Right atrium auricular region (tissue), 2 donors: Measurements from ENCODE around the gene COL11A2. TPM values are rescaled to one million over a fixed set of nuclear protein-coding genes. Genes with fewer than 3 reads are reported as not detected.

ENCODE experiments used
- DNase-seq: peaks from one replicate; pipeline ENCODE4 v3.0.0-alpha.2; 2019; ENCODE audit warnings: low spot score
- H3K27ac ChIP-seq, 2 donors: fragments of 200-600 bp; sonication (generic); 1 replicate in 1 of 2; 2 replicates in 1 of 2; pipeline ENCODE4 v1.5.1; 2016 to 2019
- H3K27me3 ChIP-seq, 2 donors: fragments of 200-600 bp; sonication (generic); one replicate each; pipeline versions ENCODE4 v1.5.1 to v1.6.0; 2017 to 2019
- H3K36me3 ChIP-seq: fragments of 200-600 bp; sonication (generic); one replicate; pipeline ENCODE4 v1.5.1; 2016
- H3K4me1 ChIP-seq, 2 donors: fragments of 200-600 bp; sonication (generic); one replicate each; pipeline versions ENCODE4 v1.5.1 to v1.6.0; 2017 to 2019
- H3K4me3 ChIP-seq, 2 donors: fragments of 200-600 bp; sonication (generic); 1 replicate in 1 of 2; 2 replicates in 1 of 2; pipeline ENCODE4 v1.5.1; 2017 to 2019; ENCODE audit warnings: mild to moderate bottlenecking in 1 of 2, moderate library complexity in 1 of 2
- H3K9me3 ChIP-seq, 2 donors: fragments of 200-600 bp; sonication (generic); one replicate each; pipeline ENCODE4 v1.5.1; 2019
- total RNA-seq, 2 donors: library from RNA; depleted of rRNA; stranded (reverse); fragments of >200 nt; gene quantifications; one replicate each; pipeline ENCODE4 v1.1.0, GENCODE V29; 2016
- TF ChIP-seq, protein P1 (sequence below), 2 donors: fragments of 200-600 bp; sonication (generic); IDR thresholded peaks; one replicate each; pipeline ENCODE4 v1.5.1; 2019; ENCODE audit warnings: antibody characterized with exemption in 2 of 2

Gene COL11A2
- total RNA-seq, 2 donors from 2014 or later = 0.63 to 1.5 TPM

DNA sequence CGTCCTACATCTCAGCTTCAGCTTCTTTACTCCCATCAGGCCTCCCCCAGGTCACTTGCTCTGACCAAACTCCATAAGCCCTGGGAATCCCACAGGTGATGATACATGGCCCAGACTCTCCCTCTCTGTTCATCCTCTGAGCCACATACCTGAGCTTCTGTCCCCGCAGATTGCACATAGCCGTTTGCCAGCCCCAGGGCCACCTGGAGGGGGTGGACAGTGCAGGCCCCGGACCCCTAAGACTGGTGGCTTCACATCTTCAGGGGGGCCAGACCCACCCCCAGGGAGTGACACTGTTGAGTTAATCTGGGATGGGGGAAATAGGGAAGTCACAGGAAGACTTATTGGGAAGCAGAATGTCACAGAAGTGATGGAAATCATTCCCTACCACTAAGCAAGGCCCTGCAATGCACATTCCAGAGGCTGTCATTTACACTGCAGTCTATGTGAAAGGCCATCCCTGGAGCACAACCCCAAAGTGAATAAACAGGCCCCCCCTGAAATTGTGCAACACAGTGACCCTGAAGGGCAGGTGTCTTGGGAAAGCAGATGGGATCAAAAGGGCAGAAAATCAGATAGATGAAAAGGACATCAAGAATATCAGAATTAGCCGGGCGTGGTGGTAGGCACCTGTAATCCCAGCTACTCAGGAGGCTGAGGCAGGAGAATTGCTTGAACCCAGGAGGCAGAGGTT is 6.0 kb upstream of the COL11A2 start:
- no peaks in the 10 kb centered on the region for H3K27me3 ChIP-seq
- DNase-seq = no peak
- peaks cover 0 to 51% of the 10 kb centered on the region in 2 donors for H3K4me1 ChIP-seq
- TF ChIP-seq, protein P1, sequence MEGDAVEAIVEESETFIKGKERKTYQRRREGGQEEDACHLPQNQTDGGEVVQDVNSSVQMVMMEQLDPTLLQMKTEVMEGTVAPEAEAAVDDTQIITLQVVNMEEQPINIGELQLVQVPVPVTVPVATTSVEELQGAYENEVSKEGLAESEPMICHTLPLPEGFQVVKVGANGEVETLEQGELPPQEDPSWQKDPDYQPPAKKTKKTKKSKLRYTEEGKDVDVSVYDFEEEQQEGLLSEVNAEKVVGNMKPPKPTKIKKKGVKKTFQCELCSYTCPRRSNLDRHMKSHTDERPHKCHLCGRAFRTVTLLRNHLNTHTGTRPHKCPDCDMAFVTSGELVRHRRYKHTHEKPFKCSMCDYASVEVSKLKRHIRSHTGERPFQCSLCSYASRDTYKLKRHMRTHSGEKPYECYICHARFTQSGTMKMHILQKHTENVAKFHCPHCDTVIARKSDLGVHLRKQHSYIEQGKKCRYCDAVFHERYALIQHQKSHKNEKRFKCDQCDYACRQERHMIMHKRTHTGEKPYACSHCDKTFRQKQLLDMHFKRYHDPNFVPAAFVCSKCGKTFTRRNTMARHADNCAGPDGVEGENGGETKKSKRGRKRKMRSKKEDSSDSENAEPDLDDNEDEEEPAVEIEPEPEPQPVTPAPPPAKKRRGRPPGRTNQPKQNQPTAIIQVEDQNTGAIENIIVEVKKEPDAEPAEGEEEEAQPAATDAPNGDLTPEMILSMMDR (IDR thresholded peaks at IDR 0.05) = no peak
- peaks cover 46% of the 10 kb centered on the region for H3K36me3 ChIP-seq
- H3K9me3 ChIP-seq = no peaks in the 10 kb centered on the region
- H3K4me3 ChIP-seq = no peak overlapping the region
- H3K27ac ChIP-seq = no peak overlapping the region

DNA sequence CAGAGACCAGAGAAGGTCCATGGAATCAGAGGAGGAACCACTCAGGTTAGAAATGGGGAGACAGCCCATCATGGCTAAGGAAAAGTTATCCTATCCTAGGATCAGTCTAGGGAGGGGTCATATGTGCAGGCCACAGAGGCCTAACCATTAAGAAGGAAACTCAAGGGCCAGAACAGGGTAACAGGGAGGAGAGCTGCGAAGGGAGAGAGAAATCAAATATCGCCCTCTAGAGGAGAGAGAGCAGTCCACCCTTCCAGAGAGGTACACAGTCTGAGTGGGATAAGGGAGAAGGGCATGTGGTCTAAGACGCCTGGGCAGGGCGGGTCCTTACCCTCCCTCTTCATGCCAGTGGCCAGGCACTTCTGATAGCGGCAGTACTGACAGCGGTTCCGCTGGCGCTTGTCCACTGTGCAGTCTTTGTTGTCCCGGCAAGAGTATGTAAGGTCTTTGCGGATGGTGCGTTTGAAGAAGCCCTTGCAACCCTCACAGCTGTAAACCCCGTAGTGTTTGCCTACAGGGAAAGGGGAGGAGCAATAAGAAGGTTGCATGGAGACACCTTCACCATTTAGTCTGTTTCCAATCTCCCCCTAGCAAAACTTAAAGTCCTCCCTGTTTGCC is 5.3 kb upstream of the COL11A2 start:
- H3K27ac ChIP-seq = peak overlapping the region in 1 of 2 donors; percentile 15
- H3K27me3 ChIP-seq = no peaks in the 10 kb centered on the region
- TF ChIP-seq, protein P1 (IDR thresholded peaks at IDR 0.05) = peak; percentile 70 to 79
- no peak overlapping the region for H3K4me3 ChIP-seq
- H3K4me1 ChIP-seq = peaks cover 0 to 49% of the 10 kb centered on the region in 2 donors
- peaks cover 39% of the 10 kb centered on the region for H3K36me3 ChIP-seq
- no peak for DNase-seq
- no peaks in the 10 kb centered on the region for H3K9me3 ChIP-seq

DNA sequence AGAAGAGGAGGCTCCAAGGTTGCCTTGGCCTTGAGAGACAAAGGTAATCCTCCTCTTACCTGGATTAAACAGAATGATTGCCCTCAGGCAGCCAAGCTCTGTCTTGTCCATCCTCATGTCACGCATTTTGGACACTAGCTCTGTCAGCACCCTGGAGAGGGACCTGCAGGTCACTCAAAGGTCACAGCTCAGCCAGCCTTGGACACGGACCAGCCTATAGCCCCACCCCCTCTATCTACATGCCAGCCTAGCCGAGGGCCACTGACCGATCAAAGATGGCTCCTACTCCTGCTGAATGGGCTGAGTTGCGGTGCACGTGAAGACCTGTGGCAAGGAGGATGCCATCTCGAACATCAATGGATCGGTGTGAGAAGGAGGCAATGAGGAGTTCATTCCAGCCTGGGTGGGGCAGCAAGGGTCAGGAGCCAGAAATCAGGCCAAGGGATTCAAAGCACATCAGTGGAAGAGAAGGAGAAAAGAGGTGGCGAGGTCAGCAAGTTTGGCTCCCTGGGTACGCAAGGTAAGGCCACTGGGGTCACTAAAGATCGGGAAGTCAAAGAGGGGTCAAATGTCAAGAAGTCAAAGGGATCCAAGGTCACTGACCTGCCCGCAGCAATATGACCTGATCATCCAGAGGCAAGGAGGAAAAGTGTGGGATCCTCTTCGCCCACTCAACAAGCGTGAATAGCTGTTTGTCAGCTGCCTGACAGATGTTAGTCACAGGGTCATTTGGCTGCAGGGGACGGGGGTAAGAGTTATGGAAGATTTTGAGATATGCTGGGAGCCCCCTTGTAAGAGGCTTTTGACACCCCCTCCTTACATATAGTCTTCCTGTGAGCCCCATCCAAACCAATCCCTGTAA is 3.3 kb upstream of the COL11A2 start:
- no peaks in the 10 kb centered on the region for H3K9me3 ChIP-seq
- H3K27ac ChIP-seq = no peak overlapping the region
- H3K4me1 ChIP-seq = peaks cover 0 to 51% of the 10 kb centered on the region in 2 donors
- TF ChIP-seq, protein P1 (IDR thresholded peaks at IDR 0.05) = no peak
- H3K4me3 ChIP-seq = no peak overlapping the region
- no peak for DNase-seq
- peaks cover 29% of the 10 kb centered on the region for H3K36me3 ChIP-seq
- H3K27me3 ChIP-seq = no peaks in the 10 kb centered on the region

DNA sequence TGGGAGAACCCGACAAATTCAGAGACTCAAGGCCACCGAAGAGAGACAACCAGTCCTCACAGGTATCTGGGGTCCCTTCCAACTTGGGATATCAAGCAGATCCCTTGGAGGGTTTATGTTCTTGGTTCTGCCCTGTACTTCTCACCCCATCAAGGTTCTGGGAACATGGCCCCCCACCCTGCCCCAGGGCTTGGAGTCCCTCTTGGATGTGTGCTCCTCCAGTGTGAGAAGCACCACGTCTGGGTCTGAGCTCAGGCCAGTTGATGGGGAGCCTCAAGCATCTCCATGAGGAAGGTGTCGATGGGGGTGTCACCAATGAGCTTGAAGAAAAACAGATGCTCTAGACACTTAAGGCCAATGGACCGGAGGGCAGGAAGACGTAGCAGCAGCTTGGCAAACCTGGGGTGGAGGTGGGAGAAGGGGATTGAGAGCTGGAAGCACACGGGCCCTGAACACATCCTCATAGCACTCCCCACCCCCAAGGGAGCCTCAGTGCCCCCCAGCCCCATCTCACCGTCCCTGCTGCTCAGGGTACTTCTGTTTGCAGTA is 2.2 kb upstream of the COL11A2 start:
- H3K36me3 ChIP-seq = peaks cover 29% of the 10 kb centered on the region
- no peak overlapping the region for H3K27ac ChIP-seq
- TF ChIP-seq, protein P1 (IDR thresholded peaks at IDR 0.05) = no peak
- no peak for DNase-seq
- H3K4me3 ChIP-seq = no peak overlapping the region
- no peaks in the 10 kb centered on the region for H3K27me3 ChIP-seq
- peaks cover 0 to 48% of the 10 kb centered on the region in 2 donors for H3K4me1 ChIP-seq
- H3K9me3 ChIP-seq = no peaks in the 10 kb centered on the region

DNA sequence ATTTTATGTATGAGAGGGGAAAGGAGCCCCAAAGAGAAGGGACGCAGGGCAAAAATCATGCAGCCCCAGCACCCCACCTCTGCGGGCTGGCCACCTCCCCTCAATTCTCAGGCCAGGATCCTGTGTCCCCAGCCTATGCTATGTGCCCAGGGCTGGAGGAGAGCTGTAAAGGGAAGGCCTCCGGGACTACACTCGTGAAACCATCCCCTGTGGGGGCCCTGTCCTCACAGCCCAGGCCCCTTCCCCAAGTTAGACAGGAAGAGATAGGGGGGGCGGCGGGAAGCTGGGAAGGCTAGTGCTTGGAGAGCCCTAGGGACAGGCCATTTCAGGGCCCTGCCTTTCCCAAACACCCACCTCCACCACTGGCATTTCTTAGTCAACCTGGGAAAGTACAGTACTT is 1.4 kb upstream of the COL11A2 start:
- TF ChIP-seq, protein P1 (IDR thresholded peaks at IDR 0.05) = no peak
- no peaks in the 10 kb centered on the region for H3K9me3 ChIP-seq
- H3K27ac ChIP-seq = peak overlapping the region; percentile 25 to 31
- H3K4me3 ChIP-seq = peak overlapping the region in 1 of 2 donors; percentile 49
- DNase-seq = no peak
- peaks cover 29% of the 10 kb centered on the region for H3K36me3 ChIP-seq
- H3K4me1 ChIP-seq = peaks cover 0 to 41% of the 10 kb centered on the region in 2 donors
- no peaks in the 10 kb centered on the region for H3K27me3 ChIP-seq
